ENCODE data around the gene RSPH3. TPM values are rescaled to one million over a fixed set of nuclear protein-coding genes. Genes with fewer than 3 reads are reported as not detected.

RSPH3 gene
- total RNA-seq, 1 experiment from 2014 or later: 3.0 TPM

DNA sequence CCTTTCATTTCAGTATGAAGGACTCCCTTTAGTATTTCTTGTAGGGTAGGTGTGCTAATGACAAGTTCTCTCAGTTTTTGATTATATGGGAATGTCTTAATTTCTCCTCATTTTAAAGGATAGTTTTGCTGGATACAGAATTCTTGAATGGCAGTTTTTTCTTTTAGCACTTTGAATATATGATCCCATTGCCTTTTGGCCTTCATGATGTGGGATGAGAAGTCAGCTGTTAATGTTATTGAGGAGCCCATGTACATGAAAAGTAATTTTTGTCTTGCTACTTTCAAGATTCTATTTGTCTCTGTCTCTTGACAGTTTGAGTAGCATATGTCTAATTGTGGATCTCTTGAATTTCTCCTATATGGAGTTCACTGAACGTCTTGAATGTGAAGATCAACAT lies 30.9 kb downstream of the RSPH3 start:
- H3K36me3 Mint-ChIP-seq (ENCODE audit: insufficient read depth, unreplicated experiment): no peaks in the 10 kb centered on the region
- Histone ChIP-seq H3K4me1 (no peaks in the 10 kb centered on the region), H3K36me3 (ENCODE audit: control insufficient read depth, insufficient read depth, low read length) (no peaks in the 10 kb centered on the region), H3K4me3 (ENCODE audit: low read depth, low read length) (no peak overlapping the region), H3K9me3 (peaks cover 19% of the 10 kb centered on the region), H3K27me3 (replicated peaks; ENCODE audit: control insufficient read depth, insufficient read depth, low read length) (no peaks in the 10 kb centered on the region)
- peaks cover 28% of the 10 kb centered on the region for H3K9me3 Mint-ChIP-seq (ENCODE audit: unreplicated experiment)
- intact Hi-C loops (cut with micrococcal nuclease; ENCODE audit: unreplicated experiment): no loop called here
- TF ChIP-seq, protein P1, sequence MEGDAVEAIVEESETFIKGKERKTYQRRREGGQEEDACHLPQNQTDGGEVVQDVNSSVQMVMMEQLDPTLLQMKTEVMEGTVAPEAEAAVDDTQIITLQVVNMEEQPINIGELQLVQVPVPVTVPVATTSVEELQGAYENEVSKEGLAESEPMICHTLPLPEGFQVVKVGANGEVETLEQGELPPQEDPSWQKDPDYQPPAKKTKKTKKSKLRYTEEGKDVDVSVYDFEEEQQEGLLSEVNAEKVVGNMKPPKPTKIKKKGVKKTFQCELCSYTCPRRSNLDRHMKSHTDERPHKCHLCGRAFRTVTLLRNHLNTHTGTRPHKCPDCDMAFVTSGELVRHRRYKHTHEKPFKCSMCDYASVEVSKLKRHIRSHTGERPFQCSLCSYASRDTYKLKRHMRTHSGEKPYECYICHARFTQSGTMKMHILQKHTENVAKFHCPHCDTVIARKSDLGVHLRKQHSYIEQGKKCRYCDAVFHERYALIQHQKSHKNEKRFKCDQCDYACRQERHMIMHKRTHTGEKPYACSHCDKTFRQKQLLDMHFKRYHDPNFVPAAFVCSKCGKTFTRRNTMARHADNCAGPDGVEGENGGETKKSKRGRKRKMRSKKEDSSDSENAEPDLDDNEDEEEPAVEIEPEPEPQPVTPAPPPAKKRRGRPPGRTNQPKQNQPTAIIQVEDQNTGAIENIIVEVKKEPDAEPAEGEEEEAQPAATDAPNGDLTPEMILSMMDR (IDR thresholded peaks at IDR 0.05; ENCODE audit: insufficient read depth in 1 of 2, low read depth in 1 of 2, low read length in 1 of 2, severe bottlenecking in 1 of 2, unreplicated experiment in 1 of 2): no peak
- no peaks in the 10 kb centered on the region for H3K4me1 Mint-ChIP-seq (ENCODE audit: low read depth, unreplicated experiment)
- no peak overlapping the region for H3K4me3 Mint-ChIP-seq (ENCODE audit: unreplicated experiment)
- CTCF ChIA-PET: no interaction called here
- H3K27me3 Mint-ChIP-seq (ENCODE audit: insufficient read depth, unreplicated experiment): no peaks in the 10 kb centered on the region
- no TSS peak for BruUV-seq (replicated peaks)
- POLR2A ChIA-PET: no interaction called here
- DNase-seq: no peak
- no peak overlapping the region for H3K27ac Mint-ChIP-seq (ENCODE audit: unreplicated experiment)

DNA sequence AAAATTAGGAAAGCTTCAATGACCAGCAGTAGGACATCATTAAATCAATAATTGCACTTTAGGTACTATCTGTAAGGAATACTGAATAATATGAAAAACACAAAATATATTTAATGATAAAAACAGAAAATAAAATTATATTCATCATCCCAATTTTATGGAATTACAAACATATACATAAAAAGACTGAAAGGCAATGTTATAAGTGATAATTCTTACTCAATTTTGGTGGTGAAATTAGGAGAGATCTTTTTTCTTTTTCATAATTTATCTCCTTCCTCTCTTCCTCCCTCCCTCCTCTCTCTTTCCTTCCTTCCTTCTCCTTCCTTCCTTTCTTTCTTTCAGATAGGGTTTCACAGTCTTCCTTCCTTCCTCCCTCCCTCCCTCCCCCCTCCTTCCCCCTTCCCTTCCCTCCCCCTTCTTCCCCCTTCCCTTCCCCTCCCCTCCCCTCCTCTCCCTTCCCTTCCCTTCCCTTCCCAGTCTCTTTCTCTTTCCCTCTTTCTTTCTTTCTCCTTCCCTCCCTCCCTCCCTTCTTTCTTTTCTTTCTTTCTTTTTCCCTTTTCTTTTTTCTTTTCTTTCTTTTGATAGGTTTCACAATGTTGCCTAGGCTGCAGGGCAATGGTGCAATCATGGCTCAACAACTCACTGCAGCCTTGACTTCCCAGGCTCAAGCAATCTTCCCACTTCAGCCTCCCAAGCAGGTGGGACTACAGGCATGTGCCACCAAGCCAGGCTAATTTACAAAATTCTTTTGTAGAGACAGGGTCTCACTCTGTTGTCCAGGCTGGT lies 36.8 kb downstream of the RSPH3 start:
- H3K4me3 Mint-ChIP-seq (ENCODE audit: unreplicated experiment): no peak overlapping the region
- ChIA-PET CTCF (interaction anchor here (0.7 kb wide), 1 partner anchor 141 kb away, joined by 4 read pairs; no protein-coding TSS in a partner anchor), POLR2A (no interaction called here)
- H3K9me3 Mint-ChIP-seq (ENCODE audit: unreplicated experiment): peaks cover 18% of the 10 kb centered on the region
- Histone ChIP-seq H3K27me3 (replicated peaks; ENCODE audit: control insufficient read depth, insufficient read depth, low read length) (no peaks in the 10 kb centered on the region), H3K4me1 (peaks cover 11% of the 10 kb centered on the region), H3K36me3 (ENCODE audit: control insufficient read depth, insufficient read depth, low read length) (no peaks in the 10 kb centered on the region), H3K4me3 (ENCODE audit: low read depth, low read length) (no peak overlapping the region), H3K9me3 (peaks cover 7% of the 10 kb centered on the region; the same call in 1 of the 2 replicates)
- TF ChIP-seq, protein P1 (IDR thresholded peaks at IDR 0.05; ENCODE audit: insufficient read depth in 1 of 2, low read depth in 1 of 2, low read length in 1 of 2, severe bottlenecking in 1 of 2, unreplicated experiment in 1 of 2): no peak
- intact Hi-C loops (cut with micrococcal nuclease; ENCODE audit: unreplicated experiment): no loop called here
- H3K4me1 Mint-ChIP-seq (ENCODE audit: low read depth, unreplicated experiment): peaks cover 6% of the 10 kb centered on the region
- no peaks in the 10 kb centered on the region for H3K27me3 Mint-ChIP-seq (ENCODE audit: insufficient read depth, unreplicated experiment)
- no peaks in the 10 kb centered on the region for H3K36me3 Mint-ChIP-seq (ENCODE audit: insufficient read depth, unreplicated experiment)
- DNase-seq: no peak
- H3K27ac Mint-ChIP-seq (ENCODE audit: unreplicated experiment): no peak overlapping the region
- no TSS peak for BruUV-seq (replicated peaks)

DNA sequence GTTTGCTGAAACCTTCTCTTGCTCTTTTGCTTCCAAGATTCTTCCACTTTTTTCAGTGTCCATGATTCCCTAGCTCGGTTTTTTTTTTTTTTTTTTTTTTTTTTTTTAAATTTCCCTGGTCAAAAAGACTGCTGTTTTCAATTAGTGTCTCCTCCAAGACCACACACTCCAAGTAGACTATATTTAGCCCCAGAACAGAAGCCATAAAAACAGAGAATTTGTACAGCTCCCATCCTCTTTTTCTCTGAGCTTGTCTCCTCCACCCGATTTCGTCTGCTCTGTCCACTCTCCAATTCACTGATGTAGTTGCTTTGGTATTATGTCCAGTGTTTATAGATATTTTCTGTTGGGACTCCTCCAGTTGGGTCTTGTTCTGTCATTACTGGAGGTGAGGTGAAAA lies 37.6 kb downstream of the RSPH3 start:
- TF ChIP-seq, protein P1 (IDR thresholded peaks at IDR 0.05; ENCODE audit: insufficient read depth in 1 of 2, low read depth in 1 of 2, low read length in 1 of 2, severe bottlenecking in 1 of 2, unreplicated experiment in 1 of 2): no peak
- intact Hi-C loops (cut with micrococcal nuclease; ENCODE audit: unreplicated experiment): no loop called here
- Histone ChIP-seq H3K4me1 (peaks cover 14% of the 10 kb centered on the region), H3K4me3 (ENCODE audit: low read depth, low read length) (no peak overlapping the region), H3K27me3 (replicated peaks; ENCODE audit: control insufficient read depth, insufficient read depth, low read length) (no peaks in the 10 kb centered on the region), H3K36me3 (ENCODE audit: control insufficient read depth, insufficient read depth, low read length) (no peaks in the 10 kb centered on the region), H3K9me3 (peaks cover 1% of the 10 kb centered on the region; the same call in 1 of the 2 replicates)
- Mint-ChIP-seq H3K27ac (ENCODE audit: unreplicated experiment) (no peak overlapping the region), H3K4me3 (ENCODE audit: unreplicated experiment) (no peak overlapping the region), H3K9me3 (ENCODE audit: unreplicated experiment) (peaks cover 12% of the 10 kb centered on the region), H3K4me1 (ENCODE audit: low read depth, unreplicated experiment) (peaks cover 7% of the 10 kb centered on the region), H3K27me3 (ENCODE audit: insufficient read depth, unreplicated experiment) (no peaks in the 10 kb centered on the region), H3K36me3 (ENCODE audit: insufficient read depth, unreplicated experiment) (no peaks in the 10 kb centered on the region)
- CTCF ChIA-PET: interaction anchor here (0.6 to 0.7 kb wide), 2 partner anchors 109 to 142 kb away, joined by 4 read pairs; no protein-coding TSS in a partner anchor
- no TSS peak for BruUV-seq (replicated peaks)
- POLR2A ChIA-PET: no interaction called here
- no peak for DNase-seq
